ENCODE results near the gene PEAK1.

PEAK1 gene

GRCh38 chr15:77085297-77085696 is 334.6 kb downstream of the PEAK1 start:
- DNase-seq (ENCODE audit: low read depth) = no peak

DNA sequence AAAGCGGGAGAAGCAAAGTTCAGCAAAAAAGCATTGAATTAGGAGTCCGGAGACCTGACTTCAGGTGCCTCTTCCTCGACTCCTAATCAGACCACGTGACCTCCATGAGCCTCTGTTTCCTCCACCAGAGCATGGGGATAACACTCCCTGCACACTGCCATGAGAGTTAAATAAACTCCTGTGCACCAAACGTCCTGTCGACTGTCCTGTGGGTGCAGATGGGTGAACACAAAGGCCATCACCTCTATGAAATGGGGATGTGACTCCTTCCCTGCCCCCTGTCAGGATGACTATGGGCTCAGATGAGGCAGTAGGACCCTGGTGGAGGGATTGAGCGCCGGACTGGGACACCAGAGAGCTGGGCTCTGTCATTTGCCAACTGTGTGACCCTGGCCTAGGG is 335.5 kb downstream of the PEAK1 start:
- no peak for DNase-seq (ENCODE audit: low read depth)

- peak; percentile 10 for DNase-seq (ENCODE audit: low read depth)
Observed at GRCh38 chr15:77083381-77084160, 336.3 kb downstream of the PEAK1 start.

DNA sequence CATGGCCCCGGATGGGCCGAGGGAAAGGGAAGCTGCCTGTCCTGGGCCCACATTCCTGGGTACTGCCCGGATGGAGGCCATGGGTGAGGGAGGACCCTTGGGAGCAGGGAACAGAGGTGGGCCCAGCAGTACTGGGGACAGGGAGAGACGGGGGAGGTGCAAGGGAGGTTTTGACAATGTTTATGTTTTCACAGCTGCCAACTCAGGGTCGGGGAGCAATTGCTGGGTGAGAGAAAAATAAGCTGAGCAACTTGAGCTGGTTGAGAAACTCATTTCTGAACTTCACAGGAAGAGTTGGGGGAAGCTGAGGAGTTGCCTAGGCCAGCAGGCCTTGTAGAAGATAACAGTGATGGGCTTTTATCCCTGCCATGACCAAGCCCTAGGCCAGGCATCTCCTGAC is 337.9 kb downstream of the PEAK1 start:
- DNase-seq (ENCODE audit: low read depth) = no peak

- no peak for DNase-seq (ENCODE audit: low read depth)
Observed at GRCh38 chr15:77076323-77076915, 343.5 kb downstream of the PEAK1 start.

- DNase-seq (ENCODE audit: low read depth) = no peak
Observed at GRCh38 chr15:77075528-77075927, 344.4 kb downstream of the PEAK1 start.

GRCh38 chr15:77074350-77074749 is 345.6 kb downstream of the PEAK1 start:
- no peak for DNase-seq (ENCODE audit: low read depth)

GRCh38 chr15:77071305-77072223 is 348.3 kb downstream of the PEAK1 start:
- no peak for DNase-seq (ENCODE audit: low read depth)

GRCh38 chr15:77070495-77071304 is 349.2 kb downstream of the PEAK1 start, which contains the start of gene TSPAN3:
Gene TSPAN3, minus strand, starts transcription at chr15:77071109. Its CDS starts 155 bp downstream, at chr15:77070954.
- peak; percentile 87 for DNase-seq (ENCODE audit: low read depth)

GRCh38 chr15:77070180-77070494 is 349.8 kb downstream of the PEAK1 start:
- DNase-seq (ENCODE audit: low read depth) = no peak

DNA sequence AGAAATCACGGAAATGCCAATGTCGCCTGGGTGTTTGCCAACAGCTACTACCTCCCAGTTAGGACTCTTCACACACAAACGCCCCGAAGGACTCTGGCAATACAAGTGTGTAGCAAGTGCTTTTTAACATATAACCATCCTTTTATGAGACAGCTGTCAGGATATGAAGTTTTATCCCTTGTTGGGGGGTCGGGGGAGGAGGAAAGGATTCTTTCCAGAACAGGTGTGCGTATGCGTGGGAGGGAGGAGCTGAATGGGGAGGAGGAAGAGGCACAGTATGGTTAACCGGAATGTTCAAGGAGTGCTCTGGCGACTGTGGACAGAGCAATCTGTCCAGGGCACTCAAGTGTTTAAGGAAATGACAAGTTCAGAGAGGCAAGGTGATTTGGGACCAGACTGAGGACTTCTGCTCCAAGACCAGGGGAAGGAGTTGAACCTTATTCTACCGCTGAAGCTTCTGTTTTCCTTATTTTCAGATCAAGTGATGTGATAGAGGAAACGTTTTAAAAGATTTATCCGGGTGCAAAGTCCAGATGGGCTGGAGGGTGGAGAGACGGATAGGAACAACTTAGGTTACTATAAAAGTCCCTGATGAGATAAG is 350.3 kb downstream of the PEAK1 start:
- no peak for DNase-seq (ENCODE audit: low read depth)

DNA sequence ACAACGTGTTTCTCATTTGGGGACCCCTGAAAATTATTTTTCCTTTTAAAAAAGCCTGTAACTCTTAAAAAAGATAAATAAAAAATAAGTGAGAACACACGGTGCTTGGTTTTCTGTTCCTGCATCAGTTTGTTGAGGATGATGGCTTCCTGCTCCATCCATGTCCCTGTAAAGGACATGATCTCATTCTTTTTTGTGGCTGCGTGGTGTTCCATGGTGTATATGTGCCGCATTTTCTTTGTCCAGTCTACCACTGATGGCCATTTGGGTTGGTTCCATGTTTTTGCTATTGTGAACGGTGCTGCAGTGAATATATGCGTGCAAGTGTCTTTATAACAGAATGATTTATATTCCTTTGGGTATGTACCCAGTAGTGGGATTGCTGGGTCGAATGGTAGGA is 351.3 kb downstream of the PEAK1 start:
- DNase-seq (ENCODE audit: low read depth) = no peak

- no peak for DNase-seq (ENCODE audit: low read depth)
Observed at GRCh38 chr15:77067691-77068367, 352.1 kb downstream of the PEAK1 start.

- no peak for DNase-seq (ENCODE audit: low read depth)
Observed at GRCh38 chr15:77066971-77067690, 352.8 kb downstream of the PEAK1 start.

- no peak for DNase-seq (ENCODE audit: low read depth)
Observed at GRCh38 chr15:77064539-77065308, 355.2 kb downstream of the PEAK1 start.

- DNase-seq (ENCODE audit: low read depth) = no peak
Observed at GRCh38 chr15:77064063-77064462, 355.8 kb downstream of the PEAK1 start.

GRCh38 chr15:77063249-77063648 is 356.7 kb downstream of the PEAK1 start:
- no peak for DNase-seq (ENCODE audit: low read depth)

DNA sequence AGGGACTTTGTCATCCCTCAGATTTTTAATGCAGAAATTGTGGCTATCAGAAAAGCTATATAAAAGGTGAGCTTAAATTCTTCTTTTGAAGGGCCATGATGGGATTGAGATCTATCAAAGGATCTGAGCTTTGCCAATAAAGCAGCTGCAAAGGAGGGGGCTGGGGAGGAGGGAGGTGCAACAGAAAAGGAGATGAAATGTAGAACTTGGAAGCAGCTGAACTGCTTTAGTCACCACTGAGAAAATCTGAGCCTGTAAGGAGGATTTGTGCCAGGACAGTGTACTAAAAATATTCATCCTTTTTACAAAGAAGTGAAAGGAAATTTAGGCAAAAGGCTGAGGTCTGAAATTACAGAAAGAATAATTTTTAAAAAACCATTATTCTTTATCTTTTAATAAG is 359.4 kb downstream of the PEAK1 start:
- DNase-seq (ENCODE audit: low read depth) = no peak

DNA sequence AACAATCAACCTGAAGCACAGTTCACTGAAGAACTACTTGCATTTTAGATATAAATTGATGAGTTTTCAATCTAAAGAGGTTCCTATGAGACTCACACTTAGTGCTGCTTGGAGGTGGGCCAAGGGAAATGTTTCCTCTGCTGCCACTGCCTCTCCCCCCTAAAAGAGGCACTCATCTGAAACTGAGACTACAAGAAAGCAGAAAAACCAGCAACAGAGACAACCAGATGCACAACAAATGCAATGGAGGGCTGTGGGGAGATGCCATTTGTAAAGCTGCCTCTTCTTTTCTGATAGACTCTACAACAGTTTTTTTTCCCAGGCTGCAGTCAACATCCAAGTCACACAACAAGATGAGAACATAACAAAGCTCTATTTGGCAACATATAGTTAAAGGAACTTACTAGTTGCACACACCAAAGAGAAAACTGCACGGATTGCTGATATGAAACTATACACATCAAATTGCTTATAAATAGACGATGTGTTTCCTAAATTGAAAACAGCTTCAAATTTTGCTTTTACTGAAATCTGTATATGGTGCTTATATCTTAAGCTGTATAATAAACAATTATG is 360.0 kb downstream of the PEAK1 start:
- no peak for DNase-seq (ENCODE audit: low read depth)
